Left renal cortex interstitium (tissue), 4 donors: ENCODE measurements around the gene FGF12. TPM values are rescaled to one million over a fixed set of nuclear protein-coding genes. Genes with fewer than 3 reads are reported as not detected.

Source experiments
- DNase-seq, 4 donors: peaks; one replicate each; pipeline ENCODE4 v3.0.0-alpha.2; 2013; ENCODE audit warnings: low read depth in 4 of 4, low spot score in 2 of 4, missing footprints in 1 of 4
- polyA plus RNA-seq, 4 donors: library from polyadenylated mRNA; unstranded; fragments of 120-200 nt; gene quantifications; one replicate each; pipeline ENCODE4 v1.2.1, GENCODE V29; 2013; ENCODE audit not compliant: insufficient read length in 4 of 4

FGF12 gene
- polyA plus RNA-seq, 4 donors: 5.2 to 7.6 (median 6.6) TPM

DNA sequence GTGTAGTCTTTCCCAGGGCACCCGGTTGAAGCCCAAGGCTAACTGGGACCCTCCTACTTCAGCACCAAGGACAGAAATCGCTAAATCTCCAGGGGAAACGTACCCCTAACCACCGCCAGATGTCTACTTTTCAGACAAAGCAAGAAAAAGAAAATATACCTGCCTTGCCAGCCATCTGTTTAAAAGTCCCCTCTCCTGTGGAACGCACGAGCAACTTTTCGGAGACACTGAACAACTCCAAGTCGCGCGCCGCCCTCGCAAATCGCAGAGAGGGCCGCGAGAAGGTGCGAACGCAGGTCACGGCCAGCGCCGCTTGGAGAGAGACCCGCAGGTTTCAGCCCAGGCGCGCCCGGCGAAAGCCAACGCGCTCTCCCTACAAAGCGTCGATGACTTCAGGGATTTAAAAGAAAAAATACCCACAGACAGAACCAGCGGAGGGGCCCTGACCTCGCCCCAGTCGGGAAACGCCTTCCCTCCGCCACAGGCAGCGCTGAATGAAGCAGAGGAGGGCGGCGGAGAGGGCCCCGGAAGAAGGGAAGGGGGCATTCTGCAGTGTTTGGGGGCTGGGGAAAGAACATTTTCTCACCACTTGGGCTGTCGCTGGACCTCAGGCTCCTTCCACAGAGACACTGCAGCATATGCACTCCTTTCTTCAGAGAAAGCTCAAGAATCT lies 213.1 kb downstream of the FGF12 start:
- peak; percentile 53 to 82 (median 56) for DNase-seq

DNA sequence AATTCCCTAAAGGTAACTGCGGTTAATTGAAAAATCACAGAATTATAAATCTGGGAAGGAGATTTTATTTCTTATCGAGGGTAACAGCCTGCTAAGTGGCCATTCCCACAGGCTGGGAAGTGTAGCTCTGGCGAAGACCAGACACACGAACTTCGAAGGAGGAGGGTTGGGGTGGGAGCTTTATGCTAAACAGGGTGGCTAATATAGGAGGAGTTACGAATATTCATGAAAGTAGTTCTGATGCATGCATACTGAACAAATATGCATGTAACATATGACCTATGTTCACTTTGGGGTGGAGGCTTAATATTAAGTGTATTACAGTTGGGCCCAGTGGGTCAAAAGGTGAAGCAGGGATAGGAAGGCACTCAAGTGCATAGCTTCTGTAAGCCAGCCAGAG lies 221.6 kb downstream of the FGF12 start:
- DNase-seq: no peak

DNA sequence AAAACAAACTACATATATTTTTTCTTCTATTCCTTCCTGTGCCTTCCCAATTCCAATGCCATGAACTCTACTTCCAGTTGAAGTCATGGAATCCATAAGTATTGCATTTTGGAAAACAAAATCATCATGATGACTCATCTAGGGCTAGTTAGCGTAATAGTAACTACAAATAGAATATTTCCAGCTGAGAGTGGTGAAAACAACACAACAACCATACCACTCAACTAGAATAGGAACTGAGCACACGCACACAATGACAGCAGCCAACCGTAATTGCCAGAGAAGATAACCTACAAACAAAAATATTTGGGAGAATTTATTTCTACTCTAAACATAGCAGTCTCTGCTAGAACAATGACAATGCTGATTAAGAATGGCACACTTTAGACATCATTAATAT lies 225.9 kb downstream of the FGF12 start:
- no peak for DNase-seq

DNA sequence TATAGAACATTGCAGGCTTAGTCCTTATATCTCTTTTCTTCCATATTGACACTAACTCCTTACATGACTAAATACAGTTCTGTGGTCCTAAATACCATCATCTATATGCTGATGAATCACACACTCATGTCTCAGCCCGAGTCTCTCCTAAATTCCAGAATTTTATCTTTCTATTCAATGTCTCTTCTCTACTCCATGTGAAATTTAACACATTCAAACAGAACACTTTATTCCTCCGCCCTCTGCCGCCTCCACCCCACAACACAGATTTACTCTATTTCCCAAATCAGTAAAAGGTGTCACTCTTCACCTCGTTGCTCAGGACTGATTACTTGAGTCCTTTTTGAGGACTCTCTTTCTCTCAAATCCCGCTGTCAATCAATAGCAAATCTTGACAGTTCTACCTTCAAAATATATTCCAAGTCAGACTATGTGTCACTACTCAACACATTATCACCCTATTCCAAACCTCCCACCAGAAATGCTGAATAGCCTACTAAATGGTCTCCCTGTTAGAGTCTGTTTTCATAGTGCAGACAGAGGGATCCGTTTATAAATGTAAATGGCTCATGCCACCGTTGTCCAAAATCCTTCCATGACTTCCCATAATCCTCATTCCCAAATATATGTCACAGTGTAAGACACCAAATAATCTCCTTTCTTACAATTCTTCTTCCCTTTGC lies 230.3 kb downstream of the FGF12 start:
- DNase-seq: no peak

DNA sequence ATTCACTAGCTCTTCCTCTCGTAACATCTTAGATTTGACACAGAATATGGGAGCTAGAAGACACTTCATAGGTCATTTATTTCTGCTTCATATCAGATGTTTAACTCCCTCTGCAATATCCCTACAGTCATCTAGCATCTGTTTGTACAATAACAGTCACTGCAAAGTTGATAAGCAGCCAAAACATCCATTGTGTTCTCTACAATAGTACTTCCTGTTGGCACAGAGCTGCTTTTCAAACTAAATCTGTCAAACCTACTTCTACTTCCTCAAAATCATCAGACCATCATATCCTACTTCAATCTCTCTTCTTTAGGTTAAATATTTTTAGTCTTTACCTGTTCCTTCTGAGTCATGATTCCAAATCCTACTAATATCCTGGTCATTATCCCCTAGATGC lies 233.2 kb downstream of the FGF12 start:
- no peak for DNase-seq

DNA sequence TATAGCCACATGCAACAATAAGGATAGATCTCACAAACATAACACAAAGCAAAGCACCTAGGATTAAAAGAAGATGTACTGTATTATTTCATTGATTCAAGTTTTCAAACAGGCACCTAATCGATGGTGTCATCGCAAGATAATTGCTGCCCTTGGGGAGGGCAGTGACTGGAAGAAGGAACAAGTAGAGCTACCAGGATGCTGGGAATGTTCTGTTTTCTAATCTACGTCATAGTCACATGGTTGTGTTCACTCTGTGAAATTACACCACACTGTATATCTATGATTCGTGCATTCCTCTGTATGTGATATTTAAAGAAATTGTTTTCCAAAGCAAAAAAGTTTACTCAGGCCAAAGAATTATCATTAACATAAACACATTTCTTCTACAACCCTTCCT lies 236.6 kb downstream of the FGF12 start:
- no peak for DNase-seq

DNA sequence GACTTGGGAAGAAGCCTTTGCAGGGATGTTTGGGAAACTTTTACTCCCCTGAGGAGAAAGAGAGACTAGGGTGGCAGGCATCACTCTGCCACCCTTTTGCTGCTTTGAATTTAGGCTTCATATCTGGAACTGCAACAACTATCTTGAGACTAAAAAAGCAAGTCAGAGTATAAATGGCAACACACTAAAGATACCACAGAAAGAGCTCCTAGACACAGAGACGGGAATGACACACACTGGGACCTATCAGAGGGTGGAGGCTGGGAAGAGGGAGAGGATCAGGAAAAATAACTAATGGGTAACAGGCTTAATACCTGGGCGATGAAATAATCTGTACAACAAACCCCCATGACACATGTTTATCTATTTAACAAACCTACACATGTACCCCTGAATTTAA lies 237.8 kb downstream of the FGF12 start:
- no peak for DNase-seq

DNA sequence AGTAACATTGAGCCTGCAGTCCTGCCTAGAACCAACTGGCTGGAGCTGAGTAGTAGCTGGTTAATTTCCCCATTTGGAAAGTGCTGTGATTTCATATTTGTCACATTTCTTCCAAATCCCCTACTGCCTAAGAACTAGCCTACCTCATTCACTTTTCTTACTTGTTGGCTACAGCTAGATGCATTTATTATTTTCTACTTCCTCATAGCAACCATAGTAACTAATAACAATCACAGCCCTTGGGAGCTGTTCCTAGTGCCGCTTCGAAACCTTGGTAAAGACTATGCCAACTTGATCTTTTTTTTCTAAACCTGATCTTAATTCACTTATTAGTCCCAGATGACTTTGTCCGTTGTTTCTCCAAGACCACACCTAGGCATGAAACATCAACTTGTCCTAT lies 240.3 kb downstream of the FGF12 start:
- no peak for DNase-seq

DNA sequence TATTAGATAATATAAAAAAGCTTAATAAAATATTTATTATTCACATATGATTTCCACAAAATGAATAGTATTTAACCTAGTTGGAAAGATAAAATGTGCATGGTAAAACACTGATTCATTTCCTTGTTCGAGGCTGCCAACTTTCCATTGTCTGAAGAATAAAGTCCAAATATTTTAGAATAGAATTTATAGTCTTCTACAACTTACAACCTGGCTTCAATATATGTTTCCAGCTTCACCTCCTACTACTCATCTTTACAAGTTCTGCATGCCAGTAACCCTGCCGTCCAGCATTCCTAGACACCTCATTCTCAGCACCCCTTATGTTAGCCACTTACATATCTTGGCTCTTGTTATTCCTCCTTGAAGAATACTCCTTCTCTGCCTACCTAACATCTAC lies 244.5 kb downstream of the FGF12 start:
- DNase-seq: no peak

DNA sequence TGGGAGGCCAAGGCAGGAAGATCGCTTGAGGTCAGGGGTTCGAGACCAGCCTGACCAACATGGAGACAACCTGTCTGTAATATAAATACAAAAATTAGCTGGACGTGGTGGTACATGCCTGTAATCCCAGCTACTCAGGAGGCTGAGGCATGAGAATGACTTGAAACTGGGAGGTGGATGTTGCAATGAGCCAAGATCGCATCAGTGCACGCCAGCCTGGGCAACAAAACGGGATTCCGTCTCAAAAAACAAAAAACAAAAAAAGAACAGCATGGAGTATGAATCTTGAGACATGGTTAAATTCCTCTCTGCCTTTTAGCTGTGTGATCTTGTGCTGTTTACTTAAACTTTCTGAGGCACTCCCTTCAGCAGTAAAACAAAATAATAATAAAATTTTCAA lies 244.9 kb downstream of the FGF12 start:
- DNase-seq: no peak

DNA sequence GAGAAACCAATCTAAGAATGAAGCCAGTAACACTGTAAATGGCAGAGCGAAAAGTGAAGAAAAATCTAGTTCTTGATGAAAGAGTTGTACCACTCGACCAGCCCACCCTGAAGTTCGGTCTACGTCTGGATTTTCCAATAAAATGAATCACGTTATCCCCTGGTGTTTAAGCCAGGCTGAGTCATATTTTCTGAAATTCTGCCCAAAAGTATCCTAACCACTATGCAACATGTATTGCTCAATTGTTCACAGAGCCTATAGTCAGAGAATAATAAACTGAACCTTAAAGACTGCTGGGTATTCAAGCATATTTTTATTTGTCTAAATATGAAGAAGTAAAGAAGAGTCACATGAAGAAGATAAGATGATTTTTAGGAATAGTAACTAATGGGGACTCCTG lies 245.7 kb downstream of the FGF12 start:
- DNase-seq: no peak

DNA sequence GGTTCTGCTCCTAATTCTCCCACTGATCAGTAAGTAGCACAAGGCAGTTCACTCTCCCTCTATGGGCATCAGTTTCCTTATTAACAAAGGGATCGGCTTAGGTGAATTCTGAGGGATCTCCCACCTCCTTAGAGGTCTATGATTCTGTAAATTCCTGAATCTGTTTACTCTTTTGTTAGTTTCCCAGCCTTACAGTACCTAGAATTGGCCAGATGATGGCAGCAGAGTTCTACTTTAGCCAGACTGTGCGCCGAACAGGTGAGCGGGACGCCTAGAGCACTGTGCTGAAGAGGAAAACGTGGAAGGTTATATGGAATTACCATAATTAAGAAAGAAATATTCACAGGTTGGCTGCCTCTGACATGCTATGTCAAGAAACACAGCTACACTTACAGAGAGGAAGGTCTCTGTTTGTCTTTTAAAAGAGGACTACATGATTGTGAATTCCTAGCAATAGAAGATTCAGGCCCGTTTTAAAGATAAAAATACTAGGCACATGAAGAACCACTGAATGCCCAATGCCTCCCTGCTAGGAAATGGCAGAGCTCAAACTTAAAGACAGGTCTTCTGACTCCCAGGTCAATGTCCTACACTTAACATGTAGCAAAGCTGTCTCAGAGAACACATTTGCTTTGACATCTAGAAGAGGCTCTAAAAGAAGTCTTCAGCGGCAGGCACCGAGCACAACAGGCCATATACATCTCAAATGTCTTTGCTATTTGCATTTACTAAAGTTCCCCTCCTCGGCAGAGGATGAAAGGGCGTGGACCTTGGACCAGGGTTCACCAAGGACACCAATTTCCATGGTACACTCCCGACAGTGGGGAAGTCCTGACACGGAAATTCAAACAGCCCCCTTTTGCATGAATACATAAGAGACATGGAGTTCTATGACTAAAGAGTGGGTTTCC lies 259.9 kb downstream of the FGF12 start:
- DNase-seq: peak in 3 of 4 donors; percentile 22 to 46 (median 24)

DNA sequence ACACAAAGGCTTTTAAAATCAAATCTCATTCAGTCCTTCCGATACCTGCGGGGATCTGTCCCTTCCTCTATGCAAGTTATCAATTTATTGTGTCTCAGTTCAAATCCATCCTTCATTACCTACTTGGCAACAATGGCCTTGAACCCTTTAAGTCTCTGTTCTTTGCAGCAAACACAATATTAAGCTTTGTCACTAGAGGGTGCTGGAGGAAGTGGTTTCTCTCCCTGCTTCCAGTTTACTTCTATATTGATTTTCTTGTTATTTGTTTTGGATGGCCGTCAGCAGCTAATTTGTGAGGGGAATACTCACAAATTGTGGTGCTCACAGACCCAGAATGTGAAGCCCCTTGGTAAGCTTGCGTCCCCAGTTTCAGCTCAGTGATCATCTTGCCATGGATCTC lies 278.3 kb downstream of the FGF12 start:
- DNase-seq: no peak

DNA sequence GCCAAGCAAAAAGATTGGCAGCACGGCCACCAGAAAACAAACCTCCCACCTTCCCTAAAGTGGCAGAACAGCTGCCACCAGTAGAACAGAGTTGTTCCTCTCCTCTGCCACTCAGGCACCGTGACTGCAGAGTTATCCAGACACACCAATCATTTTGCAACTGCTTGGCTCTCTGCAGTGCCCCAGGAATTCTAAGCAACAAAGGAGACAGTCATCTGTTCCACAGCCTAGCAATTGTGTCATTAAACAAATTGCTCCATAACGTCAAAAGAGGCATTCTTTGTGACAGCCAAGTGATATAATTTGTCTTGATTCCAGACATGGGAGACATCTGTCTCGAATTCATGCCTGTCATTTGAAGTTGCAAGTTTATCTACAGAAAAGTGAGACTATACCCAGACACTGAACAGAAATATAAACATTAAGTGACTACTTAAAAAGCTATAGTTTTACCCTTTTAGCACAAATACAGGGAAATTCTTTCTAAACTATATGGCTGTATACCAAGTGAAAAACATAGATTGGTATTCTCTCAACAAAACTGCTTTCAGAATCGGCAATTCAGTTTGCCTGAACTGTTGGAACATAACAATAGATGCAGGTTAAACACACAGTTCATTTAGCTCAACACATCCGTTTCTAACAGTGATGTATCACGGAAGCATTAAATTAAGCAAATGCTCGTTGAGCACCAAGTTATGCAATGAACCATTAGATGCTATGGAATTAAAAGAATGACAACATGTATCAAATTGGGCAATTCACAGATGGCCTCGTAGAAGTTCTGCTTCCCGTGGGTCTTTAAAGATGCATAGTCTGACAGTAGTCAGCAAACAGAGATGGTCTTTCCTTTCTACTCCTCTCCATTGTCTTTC lies 281.3 kb downstream of the FGF12 start:
- no peak for DNase-seq

DNA sequence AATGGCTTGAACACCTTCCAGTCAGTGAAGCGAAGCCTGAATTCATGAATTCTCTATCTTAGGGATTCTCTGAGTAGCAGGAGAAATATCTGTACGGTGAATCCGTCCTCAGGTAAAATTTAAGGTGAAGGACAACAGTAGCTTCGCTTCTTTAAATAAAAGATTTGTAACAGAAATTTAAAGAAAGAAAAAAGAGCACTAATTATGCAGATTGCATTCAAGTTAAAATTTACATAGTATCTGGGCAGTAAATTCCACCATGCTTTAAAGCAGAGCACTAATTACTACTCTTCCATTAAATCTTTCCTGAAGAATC lies 282.6 kb downstream of the FGF12 start:
- DNase-seq: no peak

DNA sequence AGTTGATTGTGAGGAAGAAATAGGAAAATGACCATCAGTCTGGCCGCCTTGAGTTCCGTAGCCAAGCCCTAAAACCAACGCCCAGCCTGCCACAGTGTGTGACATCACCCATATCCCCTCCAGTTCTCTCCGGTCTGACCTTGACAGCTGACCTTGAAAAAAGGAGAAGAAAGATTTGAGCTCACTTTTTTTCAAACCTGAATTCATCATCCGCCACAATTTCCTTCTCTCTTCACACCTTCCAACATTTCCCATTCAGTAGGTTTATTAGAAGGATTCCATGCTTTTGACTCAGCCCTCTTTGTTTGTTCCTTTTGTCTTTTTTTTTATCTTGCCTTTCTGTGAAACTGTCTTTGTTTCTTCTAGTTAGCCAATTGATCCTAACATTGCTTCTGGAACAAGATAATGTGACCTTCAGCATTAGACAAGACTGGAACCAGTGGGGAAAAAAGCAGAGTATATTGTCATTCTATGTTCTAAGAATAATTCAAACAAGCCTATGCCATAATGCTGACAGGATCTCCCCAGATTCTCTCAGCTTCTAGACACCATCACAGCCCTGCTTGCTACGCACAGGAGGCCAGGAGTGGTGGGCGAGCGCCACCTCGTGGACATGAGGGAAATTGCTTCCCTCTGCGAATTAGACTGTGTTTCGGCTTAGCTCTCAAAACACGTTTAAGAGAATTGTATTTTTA lies 283.1 kb downstream of the FGF12 start:
- peak; percentile 43 to 62 (median 58) for DNase-seq

DNA sequence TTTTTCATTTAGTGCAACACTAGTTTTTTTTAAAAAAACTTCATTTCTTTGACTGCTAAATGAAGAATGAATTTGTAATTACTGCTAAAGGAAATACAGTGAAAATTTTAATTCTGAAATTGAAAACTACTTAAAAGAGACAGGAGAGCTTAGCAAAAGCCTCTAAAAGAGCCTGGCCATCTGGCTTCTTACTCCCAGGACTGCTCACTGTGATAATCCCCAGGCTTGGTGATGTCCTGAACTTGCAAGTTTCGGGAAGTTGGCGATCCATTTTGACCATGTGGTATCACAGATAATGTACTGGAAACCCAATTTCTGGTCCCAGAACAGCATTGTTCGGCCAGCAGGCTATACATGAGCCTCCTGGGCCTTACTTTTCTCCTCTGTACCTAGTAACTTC lies 292.1 kb downstream of the FGF12 start:
- no peak for DNase-seq

DNA sequence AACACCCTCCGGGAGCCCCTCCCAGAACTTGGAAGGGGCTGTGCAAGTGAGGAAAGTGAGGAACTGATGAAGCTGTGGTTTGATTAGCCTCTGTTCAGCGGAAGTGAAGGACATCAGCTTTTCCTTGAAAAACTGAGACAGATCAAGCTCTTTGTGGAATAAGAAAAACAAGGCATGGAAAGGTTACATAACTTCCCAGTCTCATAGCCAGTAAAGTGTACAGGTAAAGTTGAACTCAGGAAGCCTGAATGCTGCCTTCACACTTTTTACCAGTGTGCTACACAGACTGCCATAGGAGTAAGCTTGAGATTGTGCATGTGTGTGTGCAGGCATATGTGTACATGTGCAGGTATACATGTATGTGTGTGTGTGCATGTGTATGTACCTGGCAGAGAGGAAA lies 293.2 kb downstream of the FGF12 start:
- no peak for DNase-seq

DNA sequence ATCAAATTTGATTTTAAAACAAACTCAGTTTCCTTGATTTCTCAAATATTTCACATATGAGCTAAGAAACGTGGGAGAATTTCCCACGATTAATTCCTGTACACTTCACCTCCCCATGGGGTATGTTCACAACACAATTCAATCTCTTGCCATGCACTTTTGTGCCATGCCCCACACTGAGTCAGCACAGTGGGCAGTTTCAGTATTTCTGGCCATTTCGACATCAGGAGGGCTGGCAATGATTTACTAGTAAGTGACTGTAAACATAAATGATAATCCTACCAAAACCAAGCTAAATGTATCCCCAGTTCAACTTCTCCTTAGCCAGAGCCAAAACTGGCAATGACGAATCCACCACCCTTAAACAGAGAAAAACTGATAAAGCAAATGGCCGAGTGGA lies 293.6 kb downstream of the FGF12 start:
- DNase-seq: no peak

DNA sequence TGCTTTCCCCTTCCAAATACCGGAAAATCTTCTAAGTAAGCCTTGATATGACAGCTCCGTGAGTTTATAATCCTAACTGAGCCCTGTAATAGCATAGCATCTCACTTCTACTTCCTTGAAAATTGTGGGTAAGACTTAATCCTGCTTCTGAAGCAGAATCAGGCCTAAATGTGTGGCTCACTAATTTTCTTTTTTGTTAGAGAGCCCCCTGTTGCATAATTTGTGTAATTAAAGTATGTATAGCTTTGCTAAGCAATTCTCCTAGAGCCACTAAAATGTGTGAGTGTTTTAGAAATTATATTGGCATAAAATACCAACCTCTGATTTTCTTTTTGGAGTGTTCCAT lies 304.4 kb downstream of the FGF12 start:
- DNase-seq: no peak
